ENCODE data around the gene MRPL37. TPM values are rescaled to one million over a fixed set of nuclear protein-coding genes. Genes with fewer than 3 reads are reported as not detected.

Gene MRPL37
- total RNA-seq, 1 donor from 2014 or later = 60.4 TPM

GRCh38 chr1:54160351-54160750 is 39.6 kb upstream of the MRPL37 start:
- Histone ChIP-seq H3K79me2 (ENCODE audit: low read depth) (no peaks in the 10 kb centered on the region), H3K9me3 (ENCODE audit: low read depth) (no peaks in the 10 kb centered on the region), H3K4me2 (no peak overlapping the region), H3K36me3 (no peaks in the 10 kb centered on the region), H2AFZ (replicated peaks) (no peak overlapping the region), H3F3A (ENCODE audit: low read depth) (no peaks in the 10 kb centered on the region), H3K27me3 (no peaks in the 10 kb centered on the region), H4K20me1 (ENCODE audit: low read depth) (no peaks in the 10 kb centered on the region), H3K27ac (no peak overlapping the region), H3K4me3 (no peak overlapping the region), H3K9ac (no peak overlapping the region), H3K4me1 (no peaks in the 10 kb centered on the region)
- Mint-ChIP-seq H3K27ac (no peak overlapping the region), H3K4me1 (peaks cover 3% of the 10 kb centered on the region), H3K4me3 (no peak overlapping the region), H3K36me3 (peaks cover 3% of the 10 kb centered on the region), H3K27me3 (ENCODE audit: insufficient read depth, low read depth) (peaks cover 5% of the 10 kb centered on the region), H3K9me3 (no peaks in the 10 kb centered on the region)
- no peak for DNase-seq (ENCODE audit: low spot score)
- TF ChIP-seq EZH2 (IDR thresholded peaks at IDR 0.05) = no peak

- Mint-ChIP-seq H3K27ac (no peak overlapping the region), H3K4me1 (peaks cover 3% of the 10 kb centered on the region), H3K27me3 (ENCODE audit: insufficient read depth, low read depth) (peaks cover 5% of the 10 kb centered on the region), H3K9me3 (no peaks in the 10 kb centered on the region), H3K4me3 (no peak overlapping the region), H3K36me3 (peaks cover 3% of the 10 kb centered on the region)
- DNase-seq (ENCODE audit: low spot score) = no peak
- Histone ChIP-seq H3K27ac (no peak overlapping the region), H4K20me1 (ENCODE audit: low read depth) (no peaks in the 10 kb centered on the region), H3K4me1 (no peaks in the 10 kb centered on the region), H3F3A (ENCODE audit: low read depth) (no peaks in the 10 kb centered on the region), H2AFZ (replicated peaks) (no peak overlapping the region), H3K4me2 (no peak overlapping the region), H3K9me3 (ENCODE audit: low read depth) (no peaks in the 10 kb centered on the region), H3K36me3 (no peaks in the 10 kb centered on the region), H3K4me3 (no peak overlapping the region), H3K9ac (no peak overlapping the region), H3K27me3 (no peaks in the 10 kb centered on the region), H3K79me2 (ENCODE audit: low read depth) (no peaks in the 10 kb centered on the region)
- TF ChIP-seq CTCF (IDR thresholded peaks at IDR 0.05) = no peak
- no peak for TF ChIP-seq EZH2phosphoT487 (IDR thresholded peaks at IDR 0.05)
- no peak for TF ChIP-seq EZH2 (IDR thresholded peaks at IDR 0.05)
Measured at GRCh38 chr1:54161495-54162168, 38.3 kb upstream of the MRPL37 start.

GRCh38 chr1:54163051-54163450 is 36.9 kb upstream of the MRPL37 start:
- Histone ChIP-seq H3K36me3 (no peaks in the 10 kb centered on the region), H2AFZ (replicated peaks) (no peak overlapping the region), H3K27me3 (no peaks in the 10 kb centered on the region), H3K4me2 (no peak overlapping the region), H3F3A (ENCODE audit: low read depth) (no peaks in the 10 kb centered on the region), H3K27ac (no peak overlapping the region), H3K4me1 (no peaks in the 10 kb centered on the region), H3K9me3 (ENCODE audit: low read depth) (no peaks in the 10 kb centered on the region), H3K79me2 (ENCODE audit: low read depth) (no peaks in the 10 kb centered on the region), H3K9ac (no peak overlapping the region), H4K20me1 (ENCODE audit: low read depth) (no peaks in the 10 kb centered on the region), H3K4me3 (no peak overlapping the region)
- H3K9me3 Mint-ChIP-seq = no peaks in the 10 kb centered on the region
- H3K27me3 Mint-ChIP-seq (ENCODE audit: insufficient read depth, low read depth) = peaks cover 5% of the 10 kb centered on the region
- no peak overlapping the region for H3K4me3 Mint-ChIP-seq
- peaks cover 3% of the 10 kb centered on the region for H3K36me3 Mint-ChIP-seq
- no peak for DNase-seq (ENCODE audit: low spot score)
- TF ChIP-seq EZH2phosphoT487 (IDR thresholded peaks at IDR 0.05) (no peak), EZH2 (IDR thresholded peaks at IDR 0.05) (no peak), CTCF (IDR thresholded peaks at IDR 0.05) (no peak)
- peaks cover 3% of the 10 kb centered on the region for H3K4me1 Mint-ChIP-seq
- no peak overlapping the region for H3K27ac Mint-ChIP-seq

GRCh38 chr1:54163573-54163972 is 36.4 kb upstream of the MRPL37 start:
- DNase-seq (ENCODE audit: low spot score) = no peak
- no peaks in the 10 kb centered on the region for H3K9me3 Mint-ChIP-seq
- no peak overlapping the region for H3K27ac Mint-ChIP-seq
- Histone ChIP-seq H3K4me1 (no peaks in the 10 kb centered on the region), H2AFZ (replicated peaks) (no peak overlapping the region), H3K9me3 (ENCODE audit: low read depth) (no peaks in the 10 kb centered on the region), H3K4me2 (no peak overlapping the region), H4K20me1 (ENCODE audit: low read depth) (no peaks in the 10 kb centered on the region), H3K79me2 (ENCODE audit: low read depth) (no peaks in the 10 kb centered on the region), H3K36me3 (no peaks in the 10 kb centered on the region), H3K27ac (no peak overlapping the region), H3K4me3 (no peak overlapping the region), H3F3A (ENCODE audit: low read depth) (no peaks in the 10 kb centered on the region), H3K27me3 (no peaks in the 10 kb centered on the region), H3K9ac (no peak overlapping the region)
- H3K36me3 Mint-ChIP-seq = peaks cover 3% of the 10 kb centered on the region
- H3K4me1 Mint-ChIP-seq = peaks cover 3% of the 10 kb centered on the region
- TF ChIP-seq CTCF (IDR thresholded peaks at IDR 0.05) = no peak
- TF ChIP-seq EZH2phosphoT487 (IDR thresholded peaks at IDR 0.05) = no peak
- TF ChIP-seq EZH2 (IDR thresholded peaks at IDR 0.05) = no peak
- no peak overlapping the region for H3K4me3 Mint-ChIP-seq
- peaks cover 5% of the 10 kb centered on the region for H3K27me3 Mint-ChIP-seq (ENCODE audit: insufficient read depth, low read depth)

Data from neural progenitor cell (in vitro differentiated cells).